ENCODE data around the gene LRRC8B. TPM values are rescaled to one million over a fixed set of nuclear protein-coding genes. Genes with fewer than 3 reads are reported as not detected.

LRRC8B gene
- total RNA-seq, 1 donor from 2014 or later = 6.4 TPM

DNA sequence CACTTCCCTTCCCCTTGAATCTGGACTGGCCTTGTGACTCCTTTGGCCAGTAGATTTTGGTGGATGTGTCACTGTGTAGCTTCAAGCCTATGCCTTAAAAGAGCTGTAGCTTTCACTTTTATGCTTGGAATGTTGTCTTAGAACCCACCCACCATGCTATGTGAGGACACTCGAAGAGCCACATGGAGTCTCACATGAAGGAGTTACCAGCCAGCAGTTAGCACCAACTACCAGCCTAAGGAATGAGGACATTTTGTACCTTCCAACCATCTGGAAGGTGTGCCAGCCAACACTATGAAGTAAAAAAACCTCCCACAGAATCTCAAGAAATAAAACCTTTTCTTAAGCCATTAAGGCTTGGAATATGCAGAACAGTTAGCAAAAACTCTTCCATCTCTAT, 50.6 kb downstream of the LRRC8B start:
- Mint-ChIP-seq H3K27ac (ENCODE audit: unreplicated experiment) (no peak overlapping the region), H3K36me3 (ENCODE audit: low read depth, unreplicated experiment) (peaks cover 2% of the 10 kb centered on the region), H3K9me3 (ENCODE audit: unreplicated experiment) (peaks cover 4% of the 10 kb centered on the region), H3K4me1 (ENCODE audit: low read depth, unreplicated experiment) (no peaks in the 10 kb centered on the region), H3K27me3 (ENCODE audit: low read depth, unreplicated experiment) (peaks cover 3% of the 10 kb centered on the region), H3K4me3 (ENCODE audit: unreplicated experiment) (no peak overlapping the region)
- Histone ChIP-seq H4K20me1 (ENCODE audit: insufficient read depth, low read length) (no peaks in the 10 kb centered on the region), H2AFZ (ENCODE audit: low read depth, low read length) (no peak overlapping the region), H3K79me2 (ENCODE audit: insufficient read depth, low read length) (no peaks in the 10 kb centered on the region), H3K4me2 (ENCODE audit: low read length) (no peak overlapping the region), H3K27me3 (ENCODE audit: insufficient read depth, low read length) (no peaks in the 10 kb centered on the region), H3K4me3 (ENCODE audit: insufficient read depth, low read depth, low read length) (no peak overlapping the region), H3K36me3 (ENCODE audit: insufficient read depth, low read length) (no peaks in the 10 kb centered on the region), H3K4me1 (ENCODE audit: insufficient read depth, low read length) (no peaks in the 10 kb centered on the region), H3K9ac (ENCODE audit: low read length) (no peak overlapping the region), H3K9me3 (ENCODE audit: insufficient read depth, low read depth, low read length) (no peaks in the 10 kb centered on the region), H3K27ac (ENCODE audit: low read depth, low read length) (no peak overlapping the region)
- TF ChIP-seq EZH2 (IDR thresholded peaks at IDR 0.05; ENCODE audit: insufficient read depth, low read length) = no peak
- TF ChIP-seq, protein P1, sequence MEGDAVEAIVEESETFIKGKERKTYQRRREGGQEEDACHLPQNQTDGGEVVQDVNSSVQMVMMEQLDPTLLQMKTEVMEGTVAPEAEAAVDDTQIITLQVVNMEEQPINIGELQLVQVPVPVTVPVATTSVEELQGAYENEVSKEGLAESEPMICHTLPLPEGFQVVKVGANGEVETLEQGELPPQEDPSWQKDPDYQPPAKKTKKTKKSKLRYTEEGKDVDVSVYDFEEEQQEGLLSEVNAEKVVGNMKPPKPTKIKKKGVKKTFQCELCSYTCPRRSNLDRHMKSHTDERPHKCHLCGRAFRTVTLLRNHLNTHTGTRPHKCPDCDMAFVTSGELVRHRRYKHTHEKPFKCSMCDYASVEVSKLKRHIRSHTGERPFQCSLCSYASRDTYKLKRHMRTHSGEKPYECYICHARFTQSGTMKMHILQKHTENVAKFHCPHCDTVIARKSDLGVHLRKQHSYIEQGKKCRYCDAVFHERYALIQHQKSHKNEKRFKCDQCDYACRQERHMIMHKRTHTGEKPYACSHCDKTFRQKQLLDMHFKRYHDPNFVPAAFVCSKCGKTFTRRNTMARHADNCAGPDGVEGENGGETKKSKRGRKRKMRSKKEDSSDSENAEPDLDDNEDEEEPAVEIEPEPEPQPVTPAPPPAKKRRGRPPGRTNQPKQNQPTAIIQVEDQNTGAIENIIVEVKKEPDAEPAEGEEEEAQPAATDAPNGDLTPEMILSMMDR (IDR thresholded peaks at IDR 0.05; ENCODE audit: insufficient read depth, low read depth, low read length) = no peak
- DNase-seq (ENCODE audit: low read depth) (no peak), FAIRE-seq (no peak)

DNA sequence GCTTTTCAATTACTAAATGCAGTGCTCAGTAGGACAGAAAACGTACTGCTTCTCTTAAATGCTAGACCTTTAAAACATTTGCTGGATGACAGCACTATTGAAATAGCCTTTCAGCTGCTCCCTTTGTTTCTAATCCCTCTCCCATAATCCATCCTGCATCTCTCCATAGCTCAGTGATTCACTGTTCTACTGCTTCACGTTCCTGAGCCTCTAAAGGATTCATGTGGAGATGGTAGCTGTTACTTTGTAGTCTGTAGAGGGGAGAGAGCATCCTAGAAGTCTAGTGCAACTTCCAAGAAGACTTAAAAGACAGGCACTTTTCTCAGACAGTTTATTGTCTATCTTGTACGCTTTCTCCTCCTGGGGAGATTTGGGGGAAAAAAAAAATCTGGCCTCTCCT, 51.4 kb downstream of the LRRC8B start:
- Histone ChIP-seq H2AFZ (ENCODE audit: low read depth, low read length) (no peak overlapping the region), H3K27ac (ENCODE audit: low read depth, low read length) (no peak overlapping the region), H3K4me2 (ENCODE audit: low read length) (no peak overlapping the region), H3K4me1 (ENCODE audit: insufficient read depth, low read length) (no peaks in the 10 kb centered on the region), H3K9ac (ENCODE audit: low read length) (no peak overlapping the region), H3K27me3 (ENCODE audit: insufficient read depth, low read length) (no peaks in the 10 kb centered on the region), H4K20me1 (ENCODE audit: insufficient read depth, low read length) (no peaks in the 10 kb centered on the region), H3K79me2 (ENCODE audit: insufficient read depth, low read length) (no peaks in the 10 kb centered on the region), H3K4me3 (ENCODE audit: insufficient read depth, low read depth, low read length) (no peak overlapping the region), H3K9me3 (ENCODE audit: insufficient read depth, low read depth, low read length) (no peaks in the 10 kb centered on the region), H3K36me3 (ENCODE audit: insufficient read depth, low read length) (no peaks in the 10 kb centered on the region)
- no peak for TF ChIP-seq EZH2 (IDR thresholded peaks at IDR 0.05; ENCODE audit: insufficient read depth, low read length)
- TF ChIP-seq, protein P1 (IDR thresholded peaks at IDR 0.05; ENCODE audit: insufficient read depth, low read depth, low read length) = no peak
- no peaks in the 10 kb centered on the region for H3K4me1 Mint-ChIP-seq (ENCODE audit: low read depth, unreplicated experiment)
- H3K27ac Mint-ChIP-seq (ENCODE audit: unreplicated experiment) = no peak overlapping the region
- DNase-seq (ENCODE audit: low read depth) (no peak), FAIRE-seq (no peak)
- no peak overlapping the region for H3K4me3 Mint-ChIP-seq (ENCODE audit: unreplicated experiment)
- peaks cover 2% of the 10 kb centered on the region for H3K36me3 Mint-ChIP-seq (ENCODE audit: low read depth, unreplicated experiment)
- H3K27me3 Mint-ChIP-seq (ENCODE audit: low read depth, unreplicated experiment) = peaks cover 3% of the 10 kb centered on the region
- H3K9me3 Mint-ChIP-seq (ENCODE audit: unreplicated experiment) = no peaks in the 10 kb centered on the region

DNA sequence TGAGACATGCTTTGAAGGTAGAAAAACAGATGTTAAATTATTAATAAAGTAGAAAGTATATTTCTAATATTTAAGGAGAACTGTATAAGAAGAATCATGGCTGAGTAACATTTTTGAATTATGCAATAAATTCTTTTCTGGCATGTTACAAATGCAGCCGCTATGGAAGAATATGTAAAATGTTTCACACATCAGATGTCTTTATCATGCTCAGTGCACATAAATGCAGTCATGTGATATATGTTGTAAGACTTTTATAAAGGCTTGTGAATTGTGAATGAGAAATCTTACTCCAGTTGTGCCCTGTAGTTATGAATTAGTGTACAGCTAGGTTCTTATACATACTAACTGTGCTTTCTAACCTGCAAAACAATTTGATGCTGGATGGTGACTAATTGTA, 53.5 kb downstream of the LRRC8B start:
- no peaks in the 10 kb centered on the region for H3K9me3 ChIP-seq (ENCODE audit: insufficient read depth, low read depth, low read length)
- no peak overlapping the region for H3K4me2 ChIP-seq (ENCODE audit: low read length)
- H2AFZ ChIP-seq (ENCODE audit: low read depth, low read length) = no peak overlapping the region
- H3K4me3 ChIP-seq (ENCODE audit: insufficient read depth, low read depth, low read length) = no peak overlapping the region
- H3K27ac ChIP-seq (ENCODE audit: low read depth, low read length) = no peak overlapping the region
- TF ChIP-seq EZH2 (IDR thresholded peaks at IDR 0.05; ENCODE audit: insufficient read depth, low read length) = no peak
- TF ChIP-seq, protein P1 (IDR thresholded peaks at IDR 0.05; ENCODE audit: insufficient read depth, low read depth, low read length) = no peak
- H4K20me1 ChIP-seq (ENCODE audit: insufficient read depth, low read length) = no peaks in the 10 kb centered on the region
- Mint-ChIP-seq H3K4me1 (ENCODE audit: low read depth, unreplicated experiment) (no peaks in the 10 kb centered on the region), H3K36me3 (ENCODE audit: low read depth, unreplicated experiment) (peaks cover 4% of the 10 kb centered on the region), H3K9me3 (ENCODE audit: unreplicated experiment) (no peaks in the 10 kb centered on the region), H3K27me3 (ENCODE audit: low read depth, unreplicated experiment) (no peaks in the 10 kb centered on the region), H3K27ac (ENCODE audit: unreplicated experiment) (no peak overlapping the region), H3K4me3 (ENCODE audit: unreplicated experiment) (no peak overlapping the region)
- FAIRE-seq (no peak), DNase-seq (ENCODE audit: low read depth) (no peak)
- H3K36me3 ChIP-seq (ENCODE audit: insufficient read depth, low read length) = no peaks in the 10 kb centered on the region
- H3K9ac ChIP-seq (ENCODE audit: low read length) = no peak overlapping the region
- no peaks in the 10 kb centered on the region for H3K27me3 ChIP-seq (ENCODE audit: insufficient read depth, low read length)
- H3K4me1 ChIP-seq (ENCODE audit: insufficient read depth, low read length) = no peaks in the 10 kb centered on the region
- no peaks in the 10 kb centered on the region for H3K79me2 ChIP-seq (ENCODE audit: insufficient read depth, low read length)

All from astrocyte (in vitro differentiated cells and primary cell).